PC-3 (cell line): ENCODE data around the gene NUAK2. TPM values are rescaled to one million over a fixed set of nuclear protein-coding genes. Genes with fewer than 3 reads are reported as not detected.

Experiments used
- ATAC-seq: fragments of 200-7000 bp; cut with Tn5 transposase; 2 replicates; pipeline ENCODE4 v1.9.1; 2020; ENCODE audit warnings: mild to moderate bottlenecking, moderate library complexity
- BruUV-seq: library from RNA; stranded (reverse); fragments of 400-500 nt; replicated peaks from 2 replicates; lab custom pipeline; 2021; lab: Mats Ljungman, UMichigan
- CTCF ChIA-PET: fragments of 300-600 bp; sonication (Branson Sonifier 250); formaldehyde crosslinking; loops from one replicate; lab custom pipeline; 2022; ENCODE audit warnings: antibody characterized with exemption; lab: Charles Lee
- POLR2A ChIA-PET: fragments of 300-600 bp; sonication (Branson Sonifier 250); formaldehyde crosslinking; loops from one replicate; lab custom pipeline; 2022; ENCODE audit warnings: antibody characterized with exemption; ENCODE audit not compliant: unreplicated experiment; lab: Charles Lee
- DNase-seq: peaks from one replicate; pipeline ENCODE4 v3.0.0-alpha.2; 2015
- H2AFZ ChIP-seq: fragments of 300-600 bp; sonication (generic); 2 replicates; pipeline ENCODE4 v1.6.0; 2016; ENCODE audit warnings: antibody characterized with exemption, low read length
- H3F3A ChIP-seq: fragments of 300-600 bp; sonication (generic); one replicate; pipeline ENCODE4 v1.6.0; 2017; ENCODE audit warnings: antibody characterized with exemption, low read length, control low read depth, mild to moderate bottlenecking; ENCODE audit not compliant: unreplicated experiment
- H3K27ac ChIP-seq: fragments of 300-600 bp; sonication (generic); 2 replicates; pipeline ENCODE4 v1.5.1; 2016; ENCODE audit warnings: mild to moderate bottlenecking, low read length
- H3K27me3 ChIP-seq: fragments of 300-600 bp; sonication (generic); 2 replicates; pipeline ENCODE4 v1.6.1; 2016; ENCODE audit warnings: low read length, mixed read lengths
- H3K36me3 ChIP-seq: fragments of 300-600 bp; sonication (generic); 2 replicates; pipeline ENCODE4 v1.6.1; 2016; ENCODE audit warnings: low read depth, mixed run types, low read length, mixed read lengths
- H3K4me1 ChIP-seq: fragments of 300-600 bp; sonication (generic); 2 replicates; pipeline ENCODE4 v1.5.1; 2016; ENCODE audit warnings: low read length; ENCODE audit not compliant: insufficient read depth
- H3K4me2 ChIP-seq: fragments of 300-600 bp; sonication (generic); 2 replicates; pipeline ENCODE4 v1.6.0; 2016; ENCODE audit warnings: low read length
- H3K4me3 ChIP-seq: fragments of 300-600 bp; sonication (generic); 2 replicates; pipeline ENCODE4 v1.5.1; 2016; ENCODE audit warnings: mild to moderate bottlenecking, low read length, mixed read lengths
- H3K79me2 ChIP-seq: fragments of 300-600 bp; sonication (generic); 2 replicates; pipeline ENCODE4 v1.6.1; 2017; ENCODE audit warnings: low read length, mixed read lengths
- H3K9ac ChIP-seq: fragments of 300-600 bp; sonication (generic); 2 replicates; pipeline ENCODE4 v1.6.0; 2016; ENCODE audit warnings: mild to moderate bottlenecking, low read length
- H3K9me2 ChIP-seq: fragments of 300-600 bp; sonication (generic); replicated peaks from 2 replicates; pipeline ENCODE4 v1.6.1; 2016; ENCODE audit warnings: mixed run types, low read length, mixed read lengths
- H3K9me3 ChIP-seq: fragments of 300-600 bp; sonication (generic); 2 replicates; pipeline ENCODE4 v1.6.1; 2016; ENCODE audit warnings: low read length, mixed read lengths
- H4K20me1 ChIP-seq: fragments of 300-600 bp; sonication (generic); 2 replicates; pipeline ENCODE4 v1.6.1; 2016; ENCODE audit warnings: low read length, mixed read lengths
- CTCF ChIP-seq: fragments of 300-600 bp; sonication (generic); conservative IDR thresholded peaks from 2 replicates; pipeline ENCODE4 v1.5.1; 2017; ENCODE audit warnings: antibody characterized with exemption, low read depth, mild to moderate bottlenecking, low read length
- EZH2 ChIP-seq: fragments of 300-600 bp; sonication (generic); IDR thresholded peaks from one replicate; pipeline ENCODE4 v1.6.1; 2017; ENCODE audit warnings: antibody characterized with exemption, mild to moderate bottlenecking, low read length; ENCODE audit not compliant: unreplicated experiment
- EZH2phosphoT487 ChIP-seq: fragments of 300-600 bp; sonication (generic); IDR thresholded peaks from 2 replicates; pipeline ENCODE4 v1.6.1; 2018; ENCODE audit warnings: mild to moderate bottlenecking, antibody characterized with exemption, low read length, borderline replicate concordance
- intact Hi-C: fragments of 100-400 bp; cut with micrococcal nuclease; formaldehyde crosslinking; loops from 2 replicates; pipeline ENCODE4 v1.9.0; 2023
- total RNA-seq: library from RNA; depleted of rRNA; stranded (reverse); fragments of >200 nt; gene quantifications from 2 replicates; pipeline ENCODE4 v1.2.3, GENCODE V29; 2014

The NUAK2 gene
- total RNA-seq, 1 experiment from 2014 or later, result 3.8 TPM

DNA sequence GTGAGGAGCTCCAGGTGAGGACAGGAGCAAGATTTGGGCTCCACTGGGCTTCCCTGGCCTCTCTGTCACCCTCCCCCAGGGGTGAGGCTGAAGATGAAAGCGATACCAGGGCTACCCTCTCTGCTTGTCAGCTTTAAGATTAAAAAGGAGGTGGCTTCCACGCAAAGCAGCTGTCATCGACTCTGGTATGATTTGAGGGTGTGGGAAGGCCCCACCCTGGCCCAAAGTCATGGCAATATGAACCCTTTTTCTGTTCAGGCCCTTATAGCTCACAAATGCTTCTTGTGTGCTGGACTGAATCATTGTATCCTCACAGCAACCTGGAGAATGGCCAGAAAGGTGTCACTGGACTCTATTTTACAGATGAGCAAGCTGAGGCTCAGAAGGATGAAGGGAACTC, 41.6 kb downstream of the NUAK2 start:
- Histone ChIP-seq H3K79me2 (no peaks in the 10 kb centered on the region), H4K20me1 (no peaks in the 10 kb centered on the region), H2AFZ (no peak overlapping the region), H3K27ac (no peak overlapping the region), H3F3A (no peaks in the 10 kb centered on the region), H3K27me3 (no peaks in the 10 kb centered on the region), H3K9me2 (no peaks in the 10 kb centered on the region), H3K36me3 (no peaks in the 10 kb centered on the region), H3K4me2 (no peak overlapping the region), H3K9ac (no peak overlapping the region), H3K4me3 (no peak overlapping the region), H3K9me3 (no peaks in the 10 kb centered on the region), H3K4me1 (peaks cover 16% of the 10 kb centered on the region)
- DNase-seq (peak; percentile 43), ATAC-seq (no peak)
- ChIA-PET POLR2A (no interaction called here), CTCF (interaction anchor here (1.0 kb wide), 1 partner anchor 46 kb away, joined by 3 read pairs; no protein-coding TSS in a partner anchor)
- no peak for TF ChIP-seq EZH2phosphoT487
- TF ChIP-seq EZH2, result no peak
- no peak for TF ChIP-seq CTCF
- BruUV-seq, result no TSS peak
- intact Hi-C loops, result no loop called here

DNA sequence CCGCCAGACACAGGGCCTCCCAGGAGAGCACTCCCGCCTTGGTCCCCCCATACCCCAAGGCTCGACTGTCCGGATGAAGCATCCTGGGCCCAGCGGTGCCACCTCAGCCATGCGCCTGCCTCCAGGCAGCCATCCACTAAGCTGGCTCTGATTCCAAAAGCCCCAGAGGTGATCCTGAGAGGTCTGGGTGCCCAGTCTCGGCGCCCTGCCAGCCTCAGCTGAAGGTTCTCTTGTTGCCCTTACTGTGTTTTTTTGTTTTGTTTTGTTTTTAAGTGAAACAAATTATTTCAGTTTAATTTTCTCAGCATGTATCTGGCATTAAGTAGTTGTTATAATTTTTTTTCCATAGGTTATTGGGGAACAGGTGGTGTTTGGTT, 44.9 kb downstream of the NUAK2 start:
- Histone ChIP-seq H3K4me1 (peaks cover 3% of the 10 kb centered on the region; the same call in 1 of the 2 replicates), H2AFZ (no peak overlapping the region), H3K9ac (no peak overlapping the region), H3F3A (no peaks in the 10 kb centered on the region), H3K9me3 (no peaks in the 10 kb centered on the region), H4K20me1 (no peaks in the 10 kb centered on the region), H3K9me2 (no peaks in the 10 kb centered on the region), H3K4me3 (no peak overlapping the region), H3K27me3 (no peaks in the 10 kb centered on the region), H3K36me3 (no peaks in the 10 kb centered on the region), H3K4me2 (no peak overlapping the region), H3K27ac (no peak overlapping the region), H3K79me2 (no peaks in the 10 kb centered on the region)
- CTCF ChIA-PET, result no interaction called here
- intact Hi-C loops, result no loop called here
- DNase-seq (no peak), ATAC-seq (no peak)
- POLR2A ChIA-PET, result no interaction called here
- BruUV-seq, result no TSS peak
- TF ChIP-seq EZH2phosphoT487 (no peak), CTCF (no peak), EZH2 (no peak)

- Histone ChIP-seq H3K4me1 (peaks cover 9% of the 10 kb centered on the region), H3K4me2 (no peak overlapping the region), H3K27ac (no peak overlapping the region), H3K4me3 (no peak overlapping the region), H3K36me3 (no peaks in the 10 kb centered on the region), H3K79me2 (no peaks in the 10 kb centered on the region), H2AFZ (no peak overlapping the region), H3K9me3 (no peaks in the 10 kb centered on the region), H3K9me2 (no peaks in the 10 kb centered on the region), H3K27me3 (no peaks in the 10 kb centered on the region), H3F3A (no peaks in the 10 kb centered on the region), H4K20me1 (no peaks in the 10 kb centered on the region), H3K9ac (no peak overlapping the region)
- BruUV-seq, result no TSS peak
- ChIA-PET CTCF (interaction anchor here (1.2 to 1.7 kb wide), 2 partner anchors 13 to 49 kb away, joined by 4 to 9 read pairs; no protein-coding TSS in a partner anchor), POLR2A (no interaction called here)
- intact Hi-C loops, result no loop called here
- TF ChIP-seq EZH2 (no peak), EZH2phosphoT487 (no peak), CTCF (no peak)
- no peak for ATAC-seq
- DNase-seq, result no peak
Observed at GRCh38 chr1:205275916-205276688, 45.4 kb downstream of the NUAK2 start.
